Natural killer cell (primary cell): ENCODE measurements around the gene SPRED1. TPM values are rescaled to one million over a fixed set of nuclear protein-coding genes. Genes with fewer than 3 reads are reported as not detected.

Experiments used
- ATAC-seq, 3 donors: fragments of 150-1000 bp in 2 of 3; fragments of 200-7000 bp in 1 of 3; cut with Tn5 transposase; 1 replicate in 1 of 3; 2 replicates in 2 of 3; pipeline ENCODE4 v1.10.0; 2021; ENCODE audit warnings: mild to moderate bottlenecking in 2 of 3, moderate library complexity in 2 of 3
- DNase-seq, 2 donors: peaks; one replicate each; pipeline versions ENCODE4 v3.0.0 to v3.0.0-alpha.2; 2013 to 2021; ENCODE audit warnings: mixed read lengths in 1 of 2
- H3K27ac ChIP-seq: one replicate; pipeline ENCODE4 v1.5.1; 2013; ENCODE audit warnings: mild to moderate bottlenecking, low read length
- H3K27me3 ChIP-seq: one replicate; pipeline ENCODE4 v1.6.1; 2013; ENCODE audit warnings: low read length; ENCODE audit not compliant: control insufficient read depth, insufficient read depth
- H3K36me3 ChIP-seq: one replicate; pipeline ENCODE4 v1.6.1; 2013; ENCODE audit warnings: low read length; ENCODE audit not compliant: control insufficient read depth, insufficient read depth
- H3K4me1 ChIP-seq: one replicate; pipeline ENCODE4 v1.6.1; 2013; ENCODE audit warnings: low read length; ENCODE audit not compliant: control insufficient read depth, insufficient read depth
- H3K4me3 ChIP-seq: one replicate; pipeline ENCODE4 v1.5.1; 2013; ENCODE audit warnings: low read length
- H3K9me3 ChIP-seq: one replicate; pipeline ENCODE4 v1.6.1; 2013; ENCODE audit warnings: low read length; ENCODE audit not compliant: control insufficient read depth, insufficient read depth
- H3K27ac Mint-ChIP-seq, 2 donors: one replicate each; pipeline ENCODE4 v1.8.0; 2022; ENCODE audit warnings: mild to moderate bottlenecking in 2 of 2, mixed read lengths in 2 of 2, moderate library complexity in 1 of 2
- H3K27me3 Mint-ChIP-seq, 2 donors: one replicate each; pipeline ENCODE4 v1.8.0; 2022; ENCODE audit warnings: low read depth in 2 of 2, mixed read lengths in 2 of 2
- H3K36me3 Mint-ChIP-seq: one replicate; pipeline ENCODE4 v1.8.0; 2022; ENCODE audit warnings: mixed read lengths
- H3K4me1 Mint-ChIP-seq, 2 donors: one replicate each; pipeline ENCODE4 v1.8.0; 2022; ENCODE audit warnings: mixed read lengths in 2 of 2
- H3K4me3 Mint-ChIP-seq: one replicate; pipeline ENCODE4 v1.8.0; 2022; ENCODE audit warnings: mild to moderate bottlenecking, moderate library complexity, mixed read lengths
- H3K9me3 Mint-ChIP-seq, 2 donors: one replicate each; pipeline ENCODE4 v1.8.0; 2022; ENCODE audit warnings: mixed read lengths in 2 of 2
- CTCF ChIP-seq: fragments of 200-600 bp; IDR thresholded peaks from one replicate; pipeline ENCODE4 v1.8.0; 2022; ENCODE audit warnings: antibody characterized with exemption
- WGBS: methylation state at CpG from one replicate; pipeline ENCODE4 v1.1.7; 2013; ENCODE audit warnings: missing lambda C conversion rate; ENCODE audit not compliant: insufficient coverage; 5-methylcytosine and 5-hydroxymethylcytosine counted together
- intact Hi-C: fragments of 100-400 bp; cut with micrococcal nuclease; formaldehyde crosslinking; loops from one replicate; pipeline ENCODE4 v1.14.2; 2022
- total RNA-seq, 4 donors: library from RNA; stranded (reverse); fragments of 120-200 nt in 1 of 4; gene quantifications; one replicate each; pipeline versions ENCODE4 v1.2.3 to v1.2.4, GENCODE V29; 2013 to 2022

SPRED1 gene
- total RNA-seq, 3 donors from 2014 or later (not counting 1 experiment from before 2014, with no cell fraction given): 1.1 to 2.0 (median 1.5) TPM

GRCh38 chr15:38354315-38354929, 101.8 kb downstream of the SPRED1 start:
- Mint-ChIP-seq H3K4me3 (no peak overlapping the region), H3K4me1 (no peaks in the 10 kb centered on the region), H3K27me3 (no peaks in the 10 kb centered on the region), H3K9me3 (no peaks in the 10 kb centered on the region), H3K36me3 (no peaks in the 10 kb centered on the region), H3K27ac (no peak overlapping the region)
- no peaks in the 10 kb centered on the region for H3K9me3 ChIP-seq
- H3K4me1 ChIP-seq: no peaks in the 10 kb centered on the region
- H3K4me3 ChIP-seq: no peak overlapping the region
- peak in 1 of 3 donors; percentile 50 for ATAC-seq
- no peaks in the 10 kb centered on the region for H3K36me3 ChIP-seq
- TF ChIP-seq CTCF: peak; percentile 75
- H3K27me3 ChIP-seq: no peaks in the 10 kb centered on the region
- DNase-seq: peak; percentile 33 to 76
- 43% methylated on average over 2 of the region's 3 CpGs for WGBS
- intact Hi-C loops: loop anchor here (1.0 to 2.0 kb wide), 3 partner anchors 352 to 590 kb away; no protein-coding TSS in a partner anchor
- no peak overlapping the region for H3K27ac ChIP-seq

DNA sequence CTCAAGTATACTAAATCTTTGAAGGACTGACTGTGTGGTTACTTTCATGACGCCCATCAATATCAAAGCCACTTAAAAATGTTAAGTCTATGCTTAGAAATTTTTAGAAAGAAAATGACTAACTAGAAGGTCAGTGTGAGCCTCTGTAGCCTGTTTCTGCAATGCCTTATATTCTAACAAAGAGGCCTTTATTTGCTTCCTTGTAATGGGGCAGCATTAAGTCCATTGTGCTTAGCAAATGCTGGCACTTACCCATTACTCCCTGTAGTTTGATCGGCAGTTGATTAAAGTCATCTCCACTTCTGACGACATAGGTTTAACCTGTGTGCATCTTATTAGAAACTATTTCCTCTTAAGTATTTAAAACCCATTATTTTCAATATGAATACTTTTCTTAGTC, 109.7 kb downstream of the SPRED1 start:
- H3K4me3 ChIP-seq: no peak overlapping the region
- Mint-ChIP-seq H3K27ac (no peak overlapping the region), H3K9me3 (no peaks in the 10 kb centered on the region), H3K36me3 (no peaks in the 10 kb centered on the region), H3K27me3 (peaks cover 21 to 40% of the 10 kb centered on the region in 2 donors), H3K4me1 (no peaks in the 10 kb centered on the region), H3K4me3 (no peak overlapping the region)
- no peaks in the 10 kb centered on the region for H3K9me3 ChIP-seq
- no peak for TF ChIP-seq CTCF
- WGBS: 86% methylated on average over 2 of the region's 3 CpGs
- H3K4me1 ChIP-seq: no peaks in the 10 kb centered on the region
- ATAC-seq (no peak), DNase-seq (no peak)
- H3K36me3 ChIP-seq: no peaks in the 10 kb centered on the region
- peaks cover 4% of the 10 kb centered on the region for H3K27me3 ChIP-seq
- no peak overlapping the region for H3K27ac ChIP-seq
- intact Hi-C loops: no loop called here

DNA sequence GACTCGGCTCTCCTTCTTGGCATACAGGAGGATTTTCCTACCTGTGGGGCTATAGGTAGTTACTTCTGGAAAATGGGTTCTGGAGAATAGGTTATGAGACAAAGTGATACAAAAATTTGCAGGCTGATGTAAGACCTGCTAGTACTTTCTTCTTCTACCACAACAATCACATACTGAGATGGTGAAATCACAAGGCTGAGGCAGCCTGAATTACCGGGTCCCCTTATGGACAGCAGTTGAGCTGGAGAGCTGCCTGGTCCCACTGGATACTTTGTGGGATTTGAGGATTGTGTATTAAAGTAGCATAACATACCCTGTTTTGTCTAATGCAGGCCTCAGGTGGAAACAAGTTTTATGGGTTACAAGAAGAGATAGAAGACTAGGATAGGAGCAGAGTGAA, 114.8 kb downstream of the SPRED1 start:
- H3K27me3 ChIP-seq: peaks cover 4% of the 10 kb centered on the region
- Mint-ChIP-seq H3K4me3 (no peak overlapping the region), H3K9me3 (no peaks in the 10 kb centered on the region), H3K27ac (no peak overlapping the region), H3K27me3 (peaks cover 26 to 40% of the 10 kb centered on the region in 2 donors), H3K4me1 (no peaks in the 10 kb centered on the region), H3K36me3 (no peaks in the 10 kb centered on the region)
- H3K4me3 ChIP-seq: no peak overlapping the region
- TF ChIP-seq CTCF: no peak
- no peak for ATAC-seq
- H3K27ac ChIP-seq: no peak overlapping the region
- H3K4me1 ChIP-seq: no peaks in the 10 kb centered on the region
- no peaks in the 10 kb centered on the region for H3K36me3 ChIP-seq
- DNase-seq: no peak
- WGBS: 91% methylated on average over 2 of the region's 2 CpGs
- intact Hi-C loops: no loop called here
- no peaks in the 10 kb centered on the region for H3K9me3 ChIP-seq
